Prostate gland (tissue), 2 donors: ENCODE measurements around the gene ZNF248.

Experiments
- CTCF ChIP-seq, 4 experiments: fragments of 200-600 bp in 2 of 4; fragments of 450-650 bp in 2 of 4; sonication (generic) in 2 of 4; IDR thresholded peaks; 1 replicate in 3 of 4; 2 replicates in 1 of 4; pipeline ENCODE4 v1.5.1; 2016 to 2019; ENCODE audit warnings: antibody characterized with exemption in 4 of 4, mild to moderate bottlenecking in 2 of 4, moderate library complexity in 2 of 4
- POLR2A ChIP-seq: fragments of 450-650 bp; IDR thresholded peaks from one replicate; pipeline ENCODE4 v1.6.1; 2016; ENCODE audit warnings: antibody characterized with exemption, mild to moderate bottlenecking
- POLR2AphosphoS5 ChIP-seq: sonication (generic); formaldehyde crosslinking; IDR thresholded peaks from one replicate; pipeline ENCODE4 v1.6.1; 2017; ENCODE audit warnings: antibody characterized with exemption

GRCh38 chr10:37839243-37839642, 18.2 kb downstream of the ZNF248 start:
- TF ChIP-seq CTCF (IDR thresholded peaks at IDR 0.05) (no peak), POLR2A (no peak), POLR2AphosphoS5 (no peak)
